HFFc6 (cell line): Measurements from ENCODE around the gene KCNJ13. TPM values are rescaled to one million over a fixed set of nuclear protein-coding genes. Genes with fewer than 3 reads are reported as not detected.
"Not testable (repeated sequence)": the region's sequence is repeated elsewhere in the genome, so short reads cannot be mapped to it uniquely, and the experiment has no call there.

Experiments used
- DNase-seq: peaks from one replicate; pipeline ENCODE4 v3.0.0-alpha.2; 2018
- H3K27ac Mint-ChIP-seq: 2 replicates; pipeline ENCODE4 v1.8.0; 2020; ENCODE audit warnings: mild to moderate bottlenecking, mixed read lengths
- H3K27me3 Mint-ChIP-seq: 2 replicates; pipeline ENCODE4 v1.8.0; 2021; ENCODE audit warnings: mild to moderate bottlenecking, moderate library complexity, mixed read lengths; ENCODE audit not compliant: insufficient read depth
- H3K36me3 Mint-ChIP-seq: 2 replicates; pipeline ENCODE4 v1.8.0; 2021; ENCODE audit warnings: low read depth, mixed read lengths
- H3K4me1 Mint-ChIP-seq: 2 replicates; pipeline ENCODE4 v1.8.0; 2020; ENCODE audit warnings: low read depth, mixed read lengths
- H3K4me3 Mint-ChIP-seq: 2 replicates; pipeline ENCODE4 v1.8.0; 2020; ENCODE audit warnings: mild to moderate bottlenecking, moderate library complexity, mixed read lengths
- H3K9me3 Mint-ChIP-seq: 2 replicates; pipeline ENCODE4 v1.8.0; 2020; ENCODE audit warnings: mild to moderate bottlenecking, mixed read lengths
- CTCF ChIP-seq: fragments of 200-600 bp; sonication (generic); IDR thresholded peaks from 2 replicates; pipeline ENCODE4 v1.5.0; 2021; ENCODE audit warnings: antibody characterized with exemption, mild to moderate bottlenecking
- total RNA-seq, 6 experiments: library from RNA; stranded (reverse); fragmentation: NEBNext Ultra II Directional; extraction: Animal tissue kit (Norgen Biotek cat#: 25700); gene quantifications; 2 replicates in 1 of 6; 3 replicates in 5 of 6; pipeline ENCODE4 v1.2.3, GENCODE V29; 2021

KCNJ13 gene
- total RNA-seq, 6 experiments from 2014 or later = not detected

- H3K27ac Mint-ChIP-seq = 0 out of 2 replicates have a peak overlapping the region, but pooled peaks have one; percentile 16
- H3K36me3 Mint-ChIP-seq = 0 out of 2 replicates have a peak, but pooled peaks cover 11% of the 10 kb centered on the region
- no peak for TF ChIP-seq CTCF
- no peaks in the 10 kb centered on the region for H3K9me3 Mint-ChIP-seq
- H3K4me3 Mint-ChIP-seq = no peak overlapping the region
- DNase-seq = no peak
- peaks cover 8% of the 10 kb centered on the region for H3K4me1 Mint-ChIP-seq
- H3K27me3 Mint-ChIP-seq = peaks cover 2% of the 10 kb centered on the region; the same call in 1 of the 2 replicates
These were observed 44.9 kb downstream of the KCNJ13 start for GRCh38 chr2:232731470-232731869.

- TF ChIP-seq CTCF = no peak
These were observed 47.6 kb downstream of the KCNJ13 start for GRCh38 chr2:232728785-232729184.

DNA sequence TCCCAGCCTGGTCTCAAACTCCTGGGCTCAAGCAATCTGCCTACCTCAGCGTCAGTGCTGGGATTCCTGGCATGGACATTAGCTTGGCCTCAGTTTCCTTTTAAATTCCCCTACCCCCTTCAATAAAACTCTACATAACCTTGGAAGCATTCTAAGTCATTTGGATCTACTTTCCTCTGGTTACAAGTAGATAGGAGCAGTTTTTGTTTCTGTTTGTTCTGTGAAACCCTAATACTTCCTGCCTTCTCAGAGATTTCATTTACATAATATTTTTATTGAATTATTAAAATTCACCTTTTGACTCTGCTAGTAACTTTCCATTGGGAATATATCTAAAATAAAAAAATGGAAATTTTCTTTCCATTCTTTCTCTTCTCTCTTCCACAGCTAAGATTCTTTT lies 53.3 kb downstream of the KCNJ13 start:
- DNase-seq = no peak
- Mint-ChIP-seq H3K27ac (no peak overlapping the region), H3K4me1 (peaks cover 6% of the 10 kb centered on the region; the same call in 1 of the 2 replicates), H3K9me3 (no peaks in the 10 kb centered on the region), H3K4me3 (no peak overlapping the region), H3K36me3 (peaks cover 36% of the 10 kb centered on the region), H3K27me3 (no peaks in the 10 kb centered on the region)
- no peak for TF ChIP-seq CTCF

More at GRCh38 chr2:232728785-232729184, 47.6 kb downstream of the KCNJ13 start:
- Mint-ChIP-seq H3K4me3 (no peak overlapping the region), H3K4me1 (peaks cover 8% of the 10 kb centered on the region), H3K27me3 (peaks cover 2% of the 10 kb centered on the region; the same call in 1 of the 2 replicates), H3K27ac (no peak overlapping the region), H3K36me3 (peaks cover 24% of the 10 kb centered on the region), H3K9me3 (no peaks in the 10 kb centered on the region)
- DNase-seq = no peak

DNA sequence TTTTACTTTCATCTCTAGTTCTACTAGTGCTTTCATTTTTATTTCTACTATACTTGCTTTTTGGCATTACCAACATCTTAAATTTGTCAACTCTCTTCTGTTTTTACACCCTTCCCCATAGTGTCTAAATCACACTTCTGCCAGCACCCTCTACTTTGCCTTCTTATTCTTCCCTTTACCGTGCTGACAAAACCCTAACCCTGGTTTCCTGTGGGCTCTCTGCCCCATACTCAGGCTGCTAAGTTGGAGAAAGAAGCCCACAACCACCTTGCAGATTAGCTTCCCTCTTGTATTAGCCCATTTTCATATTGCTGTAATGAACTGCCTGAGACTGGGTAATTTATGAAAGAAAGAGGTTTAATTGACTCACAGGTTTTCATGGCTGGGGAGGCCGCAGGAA lies 54.5 kb downstream of the KCNJ13 start:
- H3K4me3 Mint-ChIP-seq = no peak overlapping the region
- H3K36me3 Mint-ChIP-seq = peaks cover 42% of the 10 kb centered on the region
- H3K4me1 Mint-ChIP-seq = peaks cover 6% of the 10 kb centered on the region; the same call in 1 of the 2 replicates
- H3K9me3 Mint-ChIP-seq = no peaks in the 10 kb centered on the region
- DNase-seq = no peak
- H3K27ac Mint-ChIP-seq = no peak overlapping the region
- no peak for TF ChIP-seq CTCF
- no peaks in the 10 kb centered on the region for H3K27me3 Mint-ChIP-seq

- Mint-ChIP-seq H3K27ac (no peak overlapping the region), H3K9me3 (no peaks in the 10 kb centered on the region)
These were observed 55.1 kb downstream of the KCNJ13 start for GRCh38 chr2:232721261-232721660.

DNA sequence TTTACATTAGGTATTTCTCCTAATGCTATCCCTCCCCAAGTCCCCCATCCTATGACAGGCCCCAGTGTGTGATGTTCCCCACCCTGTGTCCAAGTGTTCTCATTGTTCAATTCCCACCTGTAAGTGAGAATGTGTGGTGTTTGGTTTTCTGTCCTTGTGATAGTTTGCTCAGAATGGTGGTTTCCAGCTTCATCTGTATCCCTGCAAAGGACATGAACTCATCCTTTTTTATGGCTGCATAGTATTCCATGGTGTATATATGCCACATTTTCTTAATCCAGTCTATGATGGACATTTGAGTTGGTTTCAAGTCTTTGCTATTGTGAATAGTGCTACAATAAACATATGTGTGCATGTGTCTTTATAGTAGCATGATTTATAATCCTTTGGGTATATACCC lies 56.3 kb downstream of the KCNJ13 start:
- not testable (repeated sequence) for H3K27me3 Mint-ChIP-seq, H3K9me3 Mint-ChIP-seq, H3K27ac Mint-ChIP-seq

More at GRCh38 chr2:232721261-232721660, 55.1 kb downstream of the KCNJ13 start:
- Mint-ChIP-seq H3K27me3 (no peaks in the 10 kb centered on the region), H3K4me1 (peaks cover 9% of the 10 kb centered on the region; the same call in 1 of the 2 replicates), H3K36me3 (peaks cover 46% of the 10 kb centered on the region), H3K4me3 (no peak overlapping the region)
- no peak for TF ChIP-seq CTCF
- DNase-seq = no peak

More for the DNA sequence above, 56.3 kb downstream of the KCNJ13 start:
- H3K36me3 Mint-ChIP-seq = peaks cover 37% of the 10 kb centered on the region
- not testable (repeated sequence) for H3K4me3 Mint-ChIP-seq, DNase-seq
- peaks cover 20% of the 10 kb centered on the region for H3K4me1 Mint-ChIP-seq

Other genes with a start within 250 kb of the KCNJ13 start
- gene CHRNG, start 236.9 kb downstream of the KCNJ13 start, total RNA-seq = not detected
- 1 to 10 TPM; 2.9 to 3.7 (median 3.1) TPM for gene TIGD1, start 226.0 kb downstream of the KCNJ13 start, total RNA-seq
- 10 to 100 TPM; 79.7 to 89.7 (median 83.8) TPM for gene EIF4E2, start 225.9 kb downstream of the KCNJ13 start, total RNA-seq
- 1 to 10 TPM; 2.0 to 3.4 (median 2.9) TPM for gene EFHD1, start 143.0 kb downstream of the KCNJ13 start, total RNA-seq
- gene GIGYF2, start 79.2 kb downstream of the KCNJ13 start, total RNA-seq = 10 to 100 TPM; 36.9 to 44.6 (median 42.3) TPM
- gene SNORC, start 93.7 kb upstream of the KCNJ13 start, total RNA-seq = 1 to 10 TPM in 1 of 6 experiments, under 1 TPM in 5; 0.55 to 1.2 (median 0.67) TPM
- under 1 TPM in 3 of 6 experiments, not detected in 3; 0.20 to 0.36 (median 0.28) TPM for gene NGEF, start 236.7 kb upstream of the KCNJ13 start, total RNA-seq